ENCODE measurements around the gene SMARCD1. TPM values are rescaled to one million over a fixed set of nuclear protein-coding genes. Genes with fewer than 3 reads are reported as not detected.

Gene SMARCD1
- total and polyA plus RNA-seq, 2 experiments from 2014 or later = 27.9 to 33.4 TPM

DNA sequence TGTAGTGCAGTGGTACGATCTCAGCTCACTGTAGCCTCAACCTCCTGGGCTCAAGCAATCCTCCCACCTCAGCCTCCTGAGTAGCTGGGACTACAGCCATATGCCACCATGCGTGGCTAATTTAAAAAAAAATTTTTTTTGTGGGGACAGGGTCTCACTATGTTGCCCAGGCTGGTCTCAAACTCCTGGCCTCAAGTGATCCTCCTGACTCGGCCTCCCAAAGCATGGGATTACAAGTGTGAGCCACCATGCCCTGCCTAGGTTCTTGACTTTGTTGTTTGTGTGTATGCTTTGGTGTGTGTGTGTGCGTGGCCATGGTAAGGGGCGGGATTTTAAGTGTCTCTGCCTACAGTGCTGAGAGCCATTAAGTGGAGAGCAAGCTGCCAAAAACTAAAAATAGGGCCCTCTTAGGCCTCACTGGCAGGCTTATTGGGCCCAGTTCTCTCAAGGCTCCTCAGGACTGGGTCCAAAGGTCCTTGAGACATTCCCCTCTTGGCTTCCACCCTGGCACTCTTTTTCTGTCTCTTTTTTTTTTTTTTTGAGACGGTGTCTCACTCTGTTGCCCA lies 32.0 kb downstream of the SMARCD1 start:
- DNase-seq (ENCODE audit: low spot score) = no peak
- Histone ChIP-seq H4K20me1 (ENCODE audit: insufficient read depth, poor library complexity, severe bottlenecking) (peaks cover 5% of the 10 kb centered on the region), H3K79me2 (peaks cover 70% of the 10 kb centered on the region), H3K9me2 (replicated peaks; ENCODE audit: insufficient read depth) (no peaks in the 10 kb centered on the region), H3K4me3 (no peak overlapping the region), H3K9me3 (ENCODE audit: low read depth) (no peaks in the 10 kb centered on the region), H3K4me1 (ENCODE audit: insufficient read depth) (peaks cover 18% of the 10 kb centered on the region), H2AFZ (no peak overlapping the region), H3K27me3 (no peaks in the 10 kb centered on the region), H3K4me2 (no peak overlapping the region), H3K27ac (no peak overlapping the region), H3K36me3 (replicated peaks; ENCODE audit: insufficient read depth, low read depth) (no peaks in the 10 kb centered on the region)
- no peak for TF ChIP-seq EZH2 (IDR thresholded peaks at IDR 0.05; ENCODE audit: borderline replicate concordance)
- no peak for TF ChIP-seq EZH2phosphoT487 (IDR thresholded peaks at IDR 0.05; ENCODE audit: low read depth, severe bottlenecking, unreplicated experiment)
- TF ChIP-seq, protein P1, sequence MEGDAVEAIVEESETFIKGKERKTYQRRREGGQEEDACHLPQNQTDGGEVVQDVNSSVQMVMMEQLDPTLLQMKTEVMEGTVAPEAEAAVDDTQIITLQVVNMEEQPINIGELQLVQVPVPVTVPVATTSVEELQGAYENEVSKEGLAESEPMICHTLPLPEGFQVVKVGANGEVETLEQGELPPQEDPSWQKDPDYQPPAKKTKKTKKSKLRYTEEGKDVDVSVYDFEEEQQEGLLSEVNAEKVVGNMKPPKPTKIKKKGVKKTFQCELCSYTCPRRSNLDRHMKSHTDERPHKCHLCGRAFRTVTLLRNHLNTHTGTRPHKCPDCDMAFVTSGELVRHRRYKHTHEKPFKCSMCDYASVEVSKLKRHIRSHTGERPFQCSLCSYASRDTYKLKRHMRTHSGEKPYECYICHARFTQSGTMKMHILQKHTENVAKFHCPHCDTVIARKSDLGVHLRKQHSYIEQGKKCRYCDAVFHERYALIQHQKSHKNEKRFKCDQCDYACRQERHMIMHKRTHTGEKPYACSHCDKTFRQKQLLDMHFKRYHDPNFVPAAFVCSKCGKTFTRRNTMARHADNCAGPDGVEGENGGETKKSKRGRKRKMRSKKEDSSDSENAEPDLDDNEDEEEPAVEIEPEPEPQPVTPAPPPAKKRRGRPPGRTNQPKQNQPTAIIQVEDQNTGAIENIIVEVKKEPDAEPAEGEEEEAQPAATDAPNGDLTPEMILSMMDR (IDR thresholded peaks at IDR 0.05; ENCODE audit: poor library complexity) = no peak
- WGBS (ENCODE audit: low lambda C conversion rate, missing lambda C conversion rate) = 96% methylated on average over 6 of the region's 6 CpGs

DNA sequence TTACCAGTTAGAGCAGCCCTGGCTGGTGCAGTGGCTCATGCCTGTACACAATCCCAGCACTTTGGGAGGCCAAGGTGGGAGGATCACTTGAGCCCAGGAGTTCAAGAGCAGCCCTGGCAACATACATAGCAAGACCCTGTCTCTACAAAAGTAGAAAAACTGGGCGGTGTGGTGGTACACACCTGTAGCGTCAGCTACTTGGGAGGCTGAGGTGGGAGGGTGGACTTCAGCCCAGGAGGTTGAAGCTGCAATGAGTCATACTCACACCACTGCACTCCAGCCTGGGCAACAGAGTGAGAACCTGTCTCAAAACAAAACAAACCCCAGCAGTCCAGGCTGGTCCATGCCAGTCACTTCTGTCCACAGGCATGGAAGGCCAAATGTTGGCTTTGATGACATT lies 34.2 kb downstream of the SMARCD1 start:
- TF ChIP-seq EZH2phosphoT487 (IDR thresholded peaks at IDR 0.05; ENCODE audit: low read depth, severe bottlenecking, unreplicated experiment) (no peak), EZH2 (IDR thresholded peaks at IDR 0.05; ENCODE audit: borderline replicate concordance) (no peak)
- TF ChIP-seq, protein P1 (IDR thresholded peaks at IDR 0.05; ENCODE audit: poor library complexity) = no peak
- Histone ChIP-seq H4K20me1 (ENCODE audit: insufficient read depth, poor library complexity, severe bottlenecking) (no peaks in the 10 kb centered on the region), H3K36me3 (replicated peaks; ENCODE audit: insufficient read depth, low read depth) (no peaks in the 10 kb centered on the region), H3K79me2 (peaks cover 57% of the 10 kb centered on the region), H3K4me2 (no peak overlapping the region), H3K27ac (no peak overlapping the region), H3K27me3 (no peaks in the 10 kb centered on the region), H3K4me1 (ENCODE audit: insufficient read depth) (peaks cover 11% of the 10 kb centered on the region), H3K9me3 (ENCODE audit: low read depth) (no peaks in the 10 kb centered on the region), H3K4me3 (no peak overlapping the region), H2AFZ (no peak overlapping the region), H3K9me2 (replicated peaks; ENCODE audit: insufficient read depth) (no peaks in the 10 kb centered on the region)
- WGBS (ENCODE audit: low lambda C conversion rate, missing lambda C conversion rate) = 96% methylated on average over 2 of the region's 2 CpGs
- no peak for DNase-seq (ENCODE audit: low spot score)

DNA sequence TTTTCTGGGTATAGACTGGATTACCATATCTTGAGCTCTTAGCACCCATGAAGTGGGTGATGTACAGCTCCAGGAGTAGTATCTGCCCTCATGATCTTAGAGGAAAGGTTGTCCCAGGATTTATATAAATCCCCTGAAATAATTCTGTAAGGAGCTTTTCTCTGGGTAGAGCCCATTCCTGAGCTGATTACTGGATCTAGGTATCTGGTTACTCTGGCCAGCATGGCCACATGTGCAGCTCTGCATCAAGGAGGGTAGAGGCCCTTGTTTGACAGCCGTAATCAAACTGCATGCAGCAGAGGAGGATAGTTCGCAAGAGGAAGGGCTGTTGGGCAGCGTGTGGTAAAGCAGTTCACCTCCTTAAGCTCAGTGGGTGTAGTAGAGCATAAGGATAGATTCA lies 35.4 kb downstream of the SMARCD1 start:
- DNase-seq (ENCODE audit: low spot score) = no peak
- Histone ChIP-seq H3K9me2 (replicated peaks; ENCODE audit: insufficient read depth) (no peaks in the 10 kb centered on the region), H3K4me3 (no peak overlapping the region), H2AFZ (no peak overlapping the region), H3K36me3 (replicated peaks; ENCODE audit: insufficient read depth, low read depth) (no peaks in the 10 kb centered on the region), H3K79me2 (peaks cover 48% of the 10 kb centered on the region), H3K27me3 (no peaks in the 10 kb centered on the region), H4K20me1 (ENCODE audit: insufficient read depth, poor library complexity, severe bottlenecking) (no peaks in the 10 kb centered on the region), H3K4me1 (ENCODE audit: insufficient read depth) (peaks cover 11% of the 10 kb centered on the region), H3K4me2 (no peak overlapping the region), H3K27ac (no peak overlapping the region), H3K9me3 (ENCODE audit: low read depth) (no peaks in the 10 kb centered on the region)
- TF ChIP-seq EZH2phosphoT487 (IDR thresholded peaks at IDR 0.05; ENCODE audit: low read depth, severe bottlenecking, unreplicated experiment) = no peak
- TF ChIP-seq, protein P1 (IDR thresholded peaks at IDR 0.05; ENCODE audit: poor library complexity) = no peak
- TF ChIP-seq EZH2 (IDR thresholded peaks at IDR 0.05; ENCODE audit: borderline replicate concordance) = no peak
- WGBS (ENCODE audit: low lambda C conversion rate, missing lambda C conversion rate) = 88% methylated on average over 3 of the region's 3 CpGs
